ENCODE results near the gene MYOZ2. TPM values are rescaled to one million over a fixed set of nuclear protein-coding genes. Genes with fewer than 3 reads are reported as not detected.

MYOZ2 gene
- total and polyA plus RNA-seq, 2 of the 13 experiments (the other 11 are each of a cell fraction or from before 2014, with no cell fraction given) = 0.03 TPM; not detected in 1

GRCh38 chr4:119212964-119213606, 77.5 kb downstream of the MYOZ2 start (continued):
- TF ChIP-seq, protein P1, sequence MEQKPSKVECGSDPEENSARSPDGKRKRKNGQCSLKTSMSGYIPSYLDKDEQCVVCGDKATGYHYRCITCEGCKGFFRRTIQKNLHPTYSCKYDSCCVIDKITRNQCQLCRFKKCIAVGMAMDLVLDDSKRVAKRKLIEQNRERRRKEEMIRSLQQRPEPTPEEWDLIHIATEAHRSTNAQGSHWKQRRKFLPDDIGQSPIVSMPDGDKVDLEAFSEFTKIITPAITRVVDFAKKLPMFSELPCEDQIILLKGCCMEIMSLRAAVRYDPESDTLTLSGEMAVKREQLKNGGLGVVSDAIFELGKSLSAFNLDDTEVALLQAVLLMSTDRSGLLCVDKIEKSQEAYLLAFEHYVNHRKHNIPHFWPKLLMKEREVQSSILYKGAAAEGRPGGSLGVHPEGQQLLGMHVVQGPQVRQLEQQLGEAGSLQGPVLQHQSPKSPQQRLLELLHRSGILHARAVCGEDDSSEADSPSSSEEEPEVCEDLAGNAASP (CRISPR knock-in tag; IDR thresholded peaks at IDR 0.05; ENCODE audit: borderline replicate concordance) = peak; percentile 20; the same call in 1 of the 2 replicates
- TF ChIP-seq, protein P2, sequence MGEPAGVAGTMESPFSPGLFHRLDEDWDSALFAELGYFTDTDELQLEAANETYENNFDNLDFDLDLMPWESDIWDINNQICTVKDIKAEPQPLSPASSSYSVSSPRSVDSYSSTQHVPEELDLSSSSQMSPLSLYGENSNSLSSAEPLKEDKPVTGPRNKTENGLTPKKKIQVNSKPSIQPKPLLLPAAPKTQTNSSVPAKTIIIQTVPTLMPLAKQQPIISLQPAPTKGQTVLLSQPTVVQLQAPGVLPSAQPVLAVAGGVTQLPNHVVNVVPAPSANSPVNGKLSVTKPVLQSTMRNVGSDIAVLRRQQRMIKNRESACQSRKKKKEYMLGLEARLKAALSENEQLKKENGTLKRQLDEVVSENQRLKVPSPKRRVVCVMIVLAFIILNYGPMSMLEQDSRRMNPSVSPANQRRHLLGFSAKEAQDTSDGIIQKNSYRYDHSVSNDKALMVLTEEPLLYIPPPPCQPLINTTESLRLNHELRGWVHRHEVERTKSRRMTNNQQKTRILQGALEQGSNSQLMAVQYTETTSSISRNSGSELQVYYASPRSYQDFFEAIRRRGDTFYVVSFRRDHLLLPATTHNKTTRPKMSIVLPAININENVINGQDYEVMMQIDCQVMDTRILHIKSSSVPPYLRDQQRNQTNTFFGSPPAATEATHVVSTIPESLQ (CRISPR knock-in tag; conservative IDR thresholded peaks at IDR 0.05) = no peak
- TF ChIP-seq, protein P3, sequence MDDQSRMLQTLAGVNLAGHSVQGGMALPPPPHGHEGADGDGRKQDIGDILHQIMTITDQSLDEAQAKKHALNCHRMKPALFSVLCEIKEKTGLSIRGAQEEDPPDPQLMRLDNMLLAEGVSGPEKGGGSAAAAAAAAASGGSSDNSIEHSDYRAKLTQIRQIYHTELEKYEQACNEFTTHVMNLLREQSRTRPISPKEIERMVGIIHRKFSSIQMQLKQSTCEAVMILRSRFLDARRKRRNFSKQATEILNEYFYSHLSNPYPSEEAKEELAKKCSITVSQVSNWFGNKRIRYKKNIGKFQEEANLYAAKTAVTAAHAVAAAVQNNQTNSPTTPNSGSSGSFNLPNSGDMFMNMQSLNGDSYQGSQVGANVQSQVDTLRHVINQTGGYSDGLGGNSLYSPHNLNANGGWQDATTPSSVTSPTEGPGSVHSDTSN (CRISPR knock-in tag; IDR thresholded peaks at IDR 0.05; ENCODE audit: borderline replicate concordance) = no peak
- TF ChIP-seq HOXA5 (CRISPR knock-in tag; IDR thresholded peaks at IDR 0.05) = peak; percentile 47; the same call in 1 of the 2 replicates
- TF ChIP-seq YEATS4 (CRISPR knock-in tag; IDR thresholded peaks at IDR 0.05; ENCODE audit: borderline replicate concordance) = peak; percentile 15
- TF ChIP-seq ZFP82 (CRISPR knock-in tag; IDR thresholded peaks at IDR 0.05; ENCODE audit: borderline replicate concordance) = no peak
- TF ChIP-seq, protein P4, sequence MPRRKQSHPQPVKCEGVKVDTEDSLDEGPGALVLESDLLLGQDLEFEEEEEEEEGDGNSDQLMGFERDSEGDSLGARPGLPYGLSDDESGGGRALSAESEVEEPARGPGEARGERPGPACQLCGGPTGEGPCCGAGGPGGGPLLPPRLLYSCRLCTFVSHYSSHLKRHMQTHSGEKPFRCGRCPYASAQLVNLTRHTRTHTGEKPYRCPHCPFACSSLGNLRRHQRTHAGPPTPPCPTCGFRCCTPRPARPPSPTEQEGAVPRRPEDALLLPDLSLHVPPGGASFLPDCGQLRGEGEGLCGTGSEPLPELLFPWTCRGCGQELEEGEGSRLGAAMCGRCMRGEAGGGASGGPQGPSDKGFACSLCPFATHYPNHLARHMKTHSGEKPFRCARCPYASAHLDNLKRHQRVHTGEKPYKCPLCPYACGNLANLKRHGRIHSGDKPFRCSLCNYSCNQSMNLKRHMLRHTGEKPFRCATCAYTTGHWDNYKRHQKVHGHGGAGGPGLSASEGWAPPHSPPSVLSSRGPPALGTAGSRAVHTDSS (CRISPR knock-in tag; conservative IDR thresholded peaks at IDR 0.05) = no peak
- TF ChIP-seq PAX8 (CRISPR knock-in tag; IDR thresholded peaks at IDR 0.05; ENCODE audit: borderline replicate concordance) = no peak
- TF ChIP-seq, protein P5, sequence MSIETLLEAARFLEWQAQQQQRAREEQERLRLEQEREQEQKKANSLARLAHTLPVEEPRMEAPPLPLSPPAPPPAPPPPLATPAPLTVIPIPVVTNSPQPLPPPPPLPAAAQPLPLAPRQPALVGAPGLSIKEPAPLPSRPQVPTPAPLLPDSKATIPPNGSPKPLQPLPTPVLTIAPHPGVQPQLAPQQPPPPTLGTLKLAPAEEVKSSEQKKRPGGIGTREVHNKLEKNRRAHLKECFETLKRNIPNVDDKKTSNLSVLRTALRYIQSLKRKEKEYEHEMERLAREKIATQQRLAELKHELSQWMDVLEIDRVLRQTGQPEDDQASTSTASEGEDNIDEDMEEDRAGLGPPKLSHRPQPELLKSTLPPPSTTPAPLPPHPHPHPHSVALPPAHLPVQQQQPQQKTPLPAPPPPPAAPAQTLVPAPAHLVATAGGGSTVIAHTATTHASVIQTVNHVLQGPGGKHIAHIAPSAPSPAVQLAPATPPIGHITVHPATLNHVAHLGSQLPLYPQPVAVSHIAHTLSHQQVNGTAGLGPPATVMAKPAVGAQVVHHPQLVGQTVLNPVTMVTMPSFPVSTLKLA (IDR thresholded peaks at IDR 0.05) = no peak
- TF ChIP-seq ZFP90 (CRISPR knock-in tag; IDR thresholded peaks at IDR 0.05; ENCODE audit: borderline replicate concordance) = 0 out of 2 replicates have a peak, but pooled peaks have one; percentile 13
- no peak for TF ChIP-seq NFRKB (IDR thresholded peaks at IDR 0.05)
- no peak for TF ChIP-seq ELF1 (CRISPR knock-in tag; IDR thresholded peaks at IDR 0.05)
- TF ChIP-seq CREB1 (IDR thresholded peaks at IDR 0.05) = no peak
- no peak for TF ChIP-seq CREB1 (CRISPR knock-in tag; IDR thresholded peaks at IDR 0.05)
- no peak for TF ChIP-seq PHB2 (IDR thresholded peaks at IDR 0.05; ENCODE audit: partially characterized antibody)
- peak; percentile 54; the same call in 1 of the 2 replicates for TF ChIP-seq GTF3A (CRISPR knock-in tag; conservative IDR thresholded peaks at IDR 0.05)
- TF ChIP-seq GABPB1 (CRISPR knock-in tag; IDR thresholded peaks at IDR 0.05) = peak; percentile 58; the same call in 1 of the 2 replicates
- TF ChIP-seq HNRNPK (IDR thresholded peaks at IDR 0.05; ENCODE audit: low read depth, low read length, poor library complexity, severe bottlenecking) = no peak
- no peak for TF ChIP-seq ZNF230 (CRISPR knock-in tag; IDR thresholded peaks at IDR 0.05)
- no peak for TF ChIP-seq ZNF33B (CRISPR knock-in tag; IDR thresholded peaks at IDR 0.05)
- TF ChIP-seq TFE3 (CRISPR knock-in tag; IDR thresholded peaks at IDR 0.05) = no peak

Data from HepG2 (cell line).